Measurements from ENCODE around the gene NAT8.

DNA sequence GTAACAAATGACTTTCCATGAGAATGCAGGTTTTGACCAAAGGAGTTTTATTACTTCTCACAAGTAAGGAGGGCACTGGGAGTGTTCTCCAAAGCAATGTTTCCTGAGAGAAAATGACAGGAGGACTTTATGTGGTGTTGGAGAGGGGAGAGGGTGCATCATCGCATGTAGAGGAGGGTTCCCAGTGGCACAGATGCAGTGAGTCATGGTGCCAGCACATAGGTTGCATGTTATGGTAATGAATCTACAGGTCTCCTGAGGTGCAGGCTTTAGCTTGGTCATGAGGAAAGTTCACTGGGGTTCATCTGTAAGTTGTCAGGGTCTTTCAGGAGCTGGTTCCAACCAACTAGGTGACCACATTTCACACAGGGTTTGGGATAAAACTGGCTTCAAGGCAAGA lies 30.4 kb downstream of the NAT8 start:
- TF ChIP-seq EZH2phosphoT487 (IDR thresholded peaks at IDR 0.05; ENCODE audit: low read depth) = no peak
- TF ChIP-seq, protein P1, sequence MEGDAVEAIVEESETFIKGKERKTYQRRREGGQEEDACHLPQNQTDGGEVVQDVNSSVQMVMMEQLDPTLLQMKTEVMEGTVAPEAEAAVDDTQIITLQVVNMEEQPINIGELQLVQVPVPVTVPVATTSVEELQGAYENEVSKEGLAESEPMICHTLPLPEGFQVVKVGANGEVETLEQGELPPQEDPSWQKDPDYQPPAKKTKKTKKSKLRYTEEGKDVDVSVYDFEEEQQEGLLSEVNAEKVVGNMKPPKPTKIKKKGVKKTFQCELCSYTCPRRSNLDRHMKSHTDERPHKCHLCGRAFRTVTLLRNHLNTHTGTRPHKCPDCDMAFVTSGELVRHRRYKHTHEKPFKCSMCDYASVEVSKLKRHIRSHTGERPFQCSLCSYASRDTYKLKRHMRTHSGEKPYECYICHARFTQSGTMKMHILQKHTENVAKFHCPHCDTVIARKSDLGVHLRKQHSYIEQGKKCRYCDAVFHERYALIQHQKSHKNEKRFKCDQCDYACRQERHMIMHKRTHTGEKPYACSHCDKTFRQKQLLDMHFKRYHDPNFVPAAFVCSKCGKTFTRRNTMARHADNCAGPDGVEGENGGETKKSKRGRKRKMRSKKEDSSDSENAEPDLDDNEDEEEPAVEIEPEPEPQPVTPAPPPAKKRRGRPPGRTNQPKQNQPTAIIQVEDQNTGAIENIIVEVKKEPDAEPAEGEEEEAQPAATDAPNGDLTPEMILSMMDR (IDR thresholded peaks at IDR 0.05; ENCODE audit: low read depth, low read length) = no peak
